Testis (tissue), 3 donors: ENCODE data around the gene KCTD21. TPM values are rescaled to one million over a fixed set of nuclear protein-coding genes. Genes with fewer than 3 reads are reported as not detected.

Experiments used
- DNase-seq: peaks from one replicate; pipeline ENCODE4 v3.0.0-alpha.2; 2019
- H3K27ac ChIP-seq, 2 donors: fragments of 200-600 bp; sonication (generic); one replicate each; pipeline ENCODE4 v1.5.1; 2019
- H3K27me3 ChIP-seq: fragments of 200-600 bp; sonication (generic); one replicate; pipeline ENCODE4 v1.5.1; 2019
- H3K36me3 ChIP-seq: fragments of 200-600 bp; sonication (generic); one replicate; pipeline ENCODE4 v1.5.1; 2017; ENCODE audit warnings: low read depth; ENCODE audit errors: missing control alignments
- H3K4me1 ChIP-seq: fragments of 200-600 bp; sonication (generic); one replicate; pipeline ENCODE4 v1.5.1; 2019
- H3K4me3 ChIP-seq, 2 donors: fragments of 200-600 bp; sonication (generic); one replicate each; pipeline ENCODE4 v1.5.1; 2017 to 2019
- H3K9me3 ChIP-seq: fragments of 200-600 bp; sonication (generic); one replicate; pipeline ENCODE4 v1.5.1; 2017
- CTCF ChIP-seq, 3 experiments: fragments of 450-650 bp in 2 of 3; fragments of 200-600 bp in 1 of 3; sonication (generic) in 1 of 3; IDR thresholded peaks; one replicate each; pipeline ENCODE4 v1.5.1; 2016 to 2019; ENCODE audit warnings: antibody characterized with exemption in 3 of 3, mild to moderate bottlenecking in 2 of 3, moderate library complexity in 1 of 3
- POLR2A ChIP-seq: fragments of 450-650 bp; IDR thresholded peaks from one replicate; pipeline ENCODE4 v1.6.1; 2017; ENCODE audit warnings: antibody characterized with exemption, mild to moderate bottlenecking, moderate library complexity
- WGBS, 2 donors: methylation state at CpG; one replicate each; pipeline ENCODE4 v1.1.5; 2018; 5-methylcytosine and 5-hydroxymethylcytosine counted together
- intact Hi-C: fragments of 100-400 bp; cut with DNase I; formaldehyde crosslinking; loops from one replicate; pipeline ENCODE4 v1.15.1; 2023; ENCODE audit warnings: low total_unique reads
- polyA plus RNA-seq: library from polyadenylated mRNA; stranded (reverse); fragments of 350-450 nt; fragmentation: Illumina TruSeq; extraction: RNeasy Lipid Tissue Mini Kit (QIAGEN cat#74804); gene quantifications from one replicate; pipeline ENCODE4 v1.2.3, GENCODE V29; 2014; ENCODE audit warnings: low read depth, low replicate concordance; ENCODE audit not compliant: insufficient read depth
- total RNA-seq, 2 donors: library from RNA; depleted of rRNA; stranded (reverse); fragments of >200 nt; gene quantifications; one replicate each; pipeline ENCODE4 v1.2.3, GENCODE V29; 2016

Gene KCTD21
- total and polyA plus RNA-seq, 3 donors from 2014 or later: 10.2 to 14.7 (median 14.2) TPM

GRCh38 chr11:78213526-78214330 is 25.3 kb upstream of the KCTD21 start:
- TF ChIP-seq CTCF (IDR thresholded peaks at IDR 0.05) (no peak), POLR2A (no peak)
- DNase-seq: no peak
- Histone ChIP-seq H3K27me3 (no peaks in the 10 kb centered on the region), H3K27ac (no peak overlapping the region), H3K9me3 (no peaks in the 10 kb centered on the region), H3K4me1 (no peaks in the 10 kb centered on the region), H3K4me3 (no peak overlapping the region), H3K36me3 (peaks cover 5% of the 10 kb centered on the region)
- 78 to 80% methylated on average over 5 to 8 of the region's 8 CpGs for WGBS, 2 donors
- intact Hi-C loops: no loop called here

GRCh38 chr11:78212586-78213371 is 24.4 kb upstream of the KCTD21 start:
- intact Hi-C loops: no loop called here

GRCh38 chr11:78211565-78211964 is 23.1 kb upstream of the KCTD21 start:
- TF ChIP-seq POLR2A (no peak), CTCF (IDR thresholded peaks at IDR 0.05) (no peak)
- no peaks in the 10 kb centered on the region for H3K27me3 ChIP-seq
- H3K27ac ChIP-seq: no peak overlapping the region
- intact Hi-C loops: no loop called here
- no peaks in the 10 kb centered on the region for H3K9me3 ChIP-seq
- H3K4me3 ChIP-seq: no peak overlapping the region
- H3K4me1 ChIP-seq: no peaks in the 10 kb centered on the region
- 92 to 95% methylated on average over 5 of the region's 5 CpGs for WGBS, 2 donors
- no peak for DNase-seq
- H3K36me3 ChIP-seq: peaks cover 5% of the 10 kb centered on the region

More at GRCh38 chr11:78212586-78213371, 24.4 kb upstream of the KCTD21 start:
- no peak overlapping the region for H3K27ac ChIP-seq
- no peaks in the 10 kb centered on the region for H3K4me1 ChIP-seq
- whole genome bisulfite sequencing, 2 donors: 84 to 86% methylated on average over 10 to 11 of the region's 11 CpGs
- peaks cover 5% of the 10 kb centered on the region for H3K36me3 ChIP-seq
- H3K4me3 ChIP-seq: no peak overlapping the region
- no peaks in the 10 kb centered on the region for H3K27me3 ChIP-seq
- no peak for TF ChIP-seq CTCF (IDR thresholded peaks at IDR 0.05)
- no peak for TF ChIP-seq POLR2A
- H3K9me3 ChIP-seq: no peaks in the 10 kb centered on the region
- DNase-seq: no peak

GRCh38 chr11:78210000-78210608 is 21.7 kb upstream of the KCTD21 start:
- TF ChIP-seq CTCF (IDR thresholded peaks at IDR 0.05): no peak
- TF ChIP-seq POLR2A: no peak
- no peaks in the 10 kb centered on the region for H3K4me1 ChIP-seq
- 81 to 90% methylated on average over 19 to 29 of the region's 31 CpGs for WGBS, 2 donors
- intact Hi-C loops: no loop called here
- no peaks in the 10 kb centered on the region for H3K9me3 ChIP-seq
- H3K27me3 ChIP-seq: no peaks in the 10 kb centered on the region
- H3K36me3 ChIP-seq: peaks cover 5% of the 10 kb centered on the region
- DNase-seq: no peak
- H3K27ac ChIP-seq: no peak overlapping the region
- no peak overlapping the region for H3K4me3 ChIP-seq
